ENCODE data around the gene SPATA22.
"Not testable (repeated sequence)": the region's sequence is repeated elsewhere in the genome, so short reads cannot be mapped to it uniquely, and the experiment has no call there.

The SPATA22 gene

DNA sequence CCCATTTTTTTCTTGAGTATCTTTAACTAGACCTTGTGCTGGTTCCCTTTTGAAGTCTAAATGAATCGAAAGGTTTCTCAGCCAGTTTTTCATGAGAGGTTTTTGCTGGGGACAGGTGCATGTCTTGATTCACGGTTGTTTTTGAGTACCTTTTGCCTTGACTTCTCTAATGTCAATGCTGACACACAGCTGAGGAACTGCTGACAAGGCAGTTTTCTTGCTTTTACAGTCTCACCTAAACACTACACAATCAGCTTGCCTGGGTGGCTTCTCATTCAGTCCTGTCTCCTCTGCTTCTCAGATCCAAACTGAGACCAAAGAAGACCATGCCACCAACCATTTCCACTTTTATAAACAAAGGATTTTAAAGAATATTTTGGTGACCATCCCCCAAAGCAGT is 53.4 kb downstream of the SPATA22 start:
- H3K27ac ChIP-seq = no peak overlapping the region
- TF ChIP-seq, protein P1, sequence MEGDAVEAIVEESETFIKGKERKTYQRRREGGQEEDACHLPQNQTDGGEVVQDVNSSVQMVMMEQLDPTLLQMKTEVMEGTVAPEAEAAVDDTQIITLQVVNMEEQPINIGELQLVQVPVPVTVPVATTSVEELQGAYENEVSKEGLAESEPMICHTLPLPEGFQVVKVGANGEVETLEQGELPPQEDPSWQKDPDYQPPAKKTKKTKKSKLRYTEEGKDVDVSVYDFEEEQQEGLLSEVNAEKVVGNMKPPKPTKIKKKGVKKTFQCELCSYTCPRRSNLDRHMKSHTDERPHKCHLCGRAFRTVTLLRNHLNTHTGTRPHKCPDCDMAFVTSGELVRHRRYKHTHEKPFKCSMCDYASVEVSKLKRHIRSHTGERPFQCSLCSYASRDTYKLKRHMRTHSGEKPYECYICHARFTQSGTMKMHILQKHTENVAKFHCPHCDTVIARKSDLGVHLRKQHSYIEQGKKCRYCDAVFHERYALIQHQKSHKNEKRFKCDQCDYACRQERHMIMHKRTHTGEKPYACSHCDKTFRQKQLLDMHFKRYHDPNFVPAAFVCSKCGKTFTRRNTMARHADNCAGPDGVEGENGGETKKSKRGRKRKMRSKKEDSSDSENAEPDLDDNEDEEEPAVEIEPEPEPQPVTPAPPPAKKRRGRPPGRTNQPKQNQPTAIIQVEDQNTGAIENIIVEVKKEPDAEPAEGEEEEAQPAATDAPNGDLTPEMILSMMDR (IDR thresholded peaks at IDR 0.05) = no peak
- TF ChIP-seq ZFX (IDR thresholded peaks at IDR 0.05; ENCODE audit: borderline replicate concordance) = no peak

DNA sequence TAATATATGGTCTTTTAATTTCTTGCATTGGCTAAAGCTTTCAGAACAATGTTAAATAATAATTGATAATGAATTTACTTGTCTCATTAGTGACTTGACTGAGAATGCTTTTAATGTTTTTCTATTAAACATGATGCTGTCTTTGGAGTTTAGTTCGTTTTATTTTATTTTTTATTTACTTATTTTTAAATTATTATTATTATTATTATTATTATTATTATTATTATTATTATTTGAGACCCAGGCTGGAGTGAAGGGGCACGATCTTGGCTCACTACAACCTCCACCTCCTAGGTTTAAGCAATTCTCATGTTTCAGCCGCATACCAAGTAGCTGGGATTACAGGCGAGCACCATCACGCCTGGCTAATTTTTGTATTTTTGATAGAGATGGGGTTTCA is 56.0 kb downstream of the SPATA22 start:
- no peak overlapping the region for H3K27ac ChIP-seq
- TF ChIP-seq, protein P1 (IDR thresholded peaks at IDR 0.05) = no peak
- no peak for TF ChIP-seq ZFX (IDR thresholded peaks at IDR 0.05; ENCODE audit: borderline replicate concordance)

DNA sequence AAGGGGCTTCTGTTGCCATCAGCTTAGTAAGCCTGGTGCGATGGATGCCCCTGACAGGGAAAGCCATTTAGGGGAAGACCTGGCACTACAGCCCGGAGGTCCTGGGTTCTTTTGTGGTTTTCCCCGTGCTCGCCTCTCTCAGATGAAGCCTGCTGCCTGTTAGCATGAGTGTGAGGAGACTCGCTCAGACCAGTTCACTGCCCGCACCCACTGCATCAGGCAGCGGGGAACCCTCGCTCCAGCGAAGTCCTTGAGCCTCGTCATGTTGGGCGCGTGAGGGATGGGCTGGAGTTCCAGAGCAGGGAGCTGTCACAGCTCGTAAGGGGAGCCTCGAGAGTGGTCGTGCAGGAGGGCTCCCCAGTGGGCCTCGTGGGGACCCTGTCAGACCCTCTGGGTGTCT is 59.4 kb downstream of the SPATA22 start:
- not testable (repeated sequence) for H3K27ac ChIP-seq

DNA sequence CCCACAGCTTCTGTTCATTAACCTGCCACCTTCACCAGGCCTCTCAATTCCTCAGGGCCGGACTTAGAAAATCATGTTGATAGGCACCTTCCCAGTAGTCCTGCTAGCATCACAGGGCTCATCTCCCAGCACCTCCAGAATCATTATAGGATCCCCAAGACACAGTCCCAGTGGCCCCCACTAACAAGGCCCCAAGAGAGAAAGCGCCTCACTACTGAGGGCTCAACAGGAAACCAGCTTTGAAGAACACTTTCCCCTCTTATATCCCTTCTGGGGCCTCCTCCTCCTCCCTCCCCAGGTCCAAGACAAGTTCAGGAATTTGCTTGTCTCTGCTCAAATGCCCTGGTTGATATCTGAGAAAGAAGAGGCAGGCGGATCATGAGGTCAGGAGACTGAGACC is 60.5 kb downstream of the SPATA22 start, which contains the start of gene OR3A3:
OR3A3 (plus strand) TSS at position 301 of the 400 bp plus-strand sequence.
- H3K27ac ChIP-seq = no peak within 1 kb of the TSS

DNA sequence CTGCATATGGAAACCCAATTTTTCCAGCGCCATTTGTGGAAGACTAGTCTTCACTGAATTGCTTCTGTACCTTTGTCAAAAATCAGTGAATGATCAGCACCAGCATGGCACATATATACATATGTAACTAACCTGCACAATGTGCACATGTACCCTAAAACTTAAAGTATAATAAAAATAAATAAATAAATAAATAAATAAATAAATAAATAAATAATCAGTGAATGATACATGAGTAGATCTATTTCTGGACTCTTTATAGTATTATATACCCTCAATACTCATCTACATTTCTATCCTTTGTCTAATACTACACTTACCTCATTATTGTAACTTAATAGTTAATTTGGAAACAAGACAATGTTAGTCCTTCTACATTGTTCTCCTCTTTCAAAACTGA is 67.8 kb downstream of the SPATA22 start:
- not testable (repeated sequence) for H3K27ac ChIP-seq

More for the DNA sequence above, 60.5 kb downstream of the SPATA22 start, which contains the start of gene OR3A3:
- TF ChIP-seq, protein P1 (IDR thresholded peaks at IDR 0.05) = no peak
- TF ChIP-seq ZFX (IDR thresholded peaks at IDR 0.05; ENCODE audit: borderline replicate concordance) = no peak

DNA sequence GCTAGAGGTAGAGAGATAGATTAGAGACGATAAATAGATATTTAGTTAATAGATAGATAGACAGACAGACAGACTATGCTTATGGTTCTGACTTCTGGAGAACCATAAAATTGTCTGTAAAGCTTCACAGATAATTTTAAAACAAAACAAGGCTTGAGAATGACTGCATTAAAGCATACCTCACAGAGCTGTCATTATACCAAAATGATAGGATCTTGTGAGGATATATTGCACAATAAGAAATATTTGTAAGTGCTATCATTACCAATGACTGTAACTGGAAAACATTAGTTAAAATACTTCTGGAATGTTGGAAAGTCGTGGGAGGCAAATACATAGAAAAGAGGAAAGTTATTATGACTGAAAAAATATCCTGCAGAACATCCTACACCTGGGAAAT is 69.8 kb downstream of the SPATA22 start:
- no peak for TF ChIP-seq ZFX (IDR thresholded peaks at IDR 0.05; ENCODE audit: borderline replicate concordance)
- TF ChIP-seq, protein P1 (IDR thresholded peaks at IDR 0.05) = no peak
- no peak overlapping the region for H3K27ac ChIP-seq

DNA sequence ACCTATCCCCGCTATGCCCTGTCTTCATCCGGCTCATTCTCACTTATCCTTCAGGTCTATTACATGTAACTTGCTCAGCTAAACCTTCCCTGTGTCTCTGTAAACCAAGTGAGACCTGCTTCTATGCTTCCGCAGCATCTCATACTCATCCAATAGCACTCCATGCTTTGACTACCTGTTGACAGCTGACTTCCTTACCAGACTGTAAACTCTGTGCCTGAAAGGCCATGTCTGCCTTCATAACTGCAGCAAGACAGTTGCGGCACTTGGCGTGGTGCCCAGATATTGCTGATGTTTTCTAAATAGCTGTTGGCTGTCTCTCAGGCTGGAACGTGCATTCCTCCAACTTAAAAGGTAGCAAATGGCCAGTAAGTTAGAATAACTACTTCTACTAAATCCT is 71.6 kb downstream of the SPATA22 start:
- H3K27ac ChIP-seq = no peak overlapping the region
- TF ChIP-seq ZFX (IDR thresholded peaks at IDR 0.05; ENCODE audit: borderline replicate concordance) = no peak
- TF ChIP-seq, protein P1 (IDR thresholded peaks at IDR 0.05) = no peak

DNA sequence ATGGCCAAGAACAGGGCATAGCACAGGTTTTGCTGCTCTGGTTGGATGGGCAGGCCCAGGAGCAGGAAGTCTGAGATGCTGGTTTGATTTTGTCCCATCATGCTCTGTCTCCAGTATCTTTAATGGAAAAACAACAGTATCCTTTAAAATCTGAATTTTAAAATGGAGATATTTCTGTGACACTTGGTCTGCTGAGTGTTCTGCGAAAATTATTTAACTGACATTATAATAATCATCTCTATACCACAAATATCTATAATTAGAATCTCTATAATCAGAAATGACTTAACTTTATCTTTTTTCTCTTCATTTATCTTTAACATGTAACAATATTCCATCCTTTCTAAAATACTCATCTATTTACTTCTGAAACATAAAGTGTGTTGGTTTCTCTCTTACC is 73.3 kb downstream of the SPATA22 start, which contains the start of gene OR1E1:
OR1E1 (minus strand) TSS at position 101 of the 400 bp plus-strand sequence; CDS start at position 101, 0 bp downstream.
- no peak within 1 kb of the TSS for H3K27ac ChIP-seq
- TF ChIP-seq ZFX (IDR thresholded peaks at IDR 0.05; ENCODE audit: borderline replicate concordance) = no peak
- TF ChIP-seq, protein P1 (IDR thresholded peaks at IDR 0.05) = no peak

DNA sequence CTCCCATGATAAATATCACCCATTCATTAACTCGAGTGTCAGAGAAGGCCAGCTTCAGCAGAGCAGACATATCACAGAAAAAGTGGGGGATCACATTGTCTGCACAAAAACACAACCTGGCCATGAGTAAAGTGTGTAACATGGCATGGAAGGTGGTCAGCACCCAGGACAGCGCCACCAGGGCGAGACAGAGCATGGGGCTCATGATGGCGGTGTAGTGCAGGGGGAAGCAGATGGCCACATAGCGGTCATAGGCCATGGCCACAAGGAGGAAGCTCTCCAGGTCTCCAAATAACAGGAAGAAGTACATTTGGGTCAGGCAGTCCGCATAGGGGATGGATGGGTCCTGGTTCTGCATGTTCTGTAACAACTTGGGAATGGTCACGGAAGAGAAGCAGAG is 73.8 kb downstream of the SPATA22 start:
- H3K27ac ChIP-seq = not testable (repeated sequence)

Data from 22Rv1 (cell line).